DMS114 treated with DMSO at 0.1 percent for 48 hours (cell line): ENCODE results near the gene KCTD11.
"Not testable (repeated sequence)": the region's sequence is repeated elsewhere in the genome, so short reads cannot be mapped to it uniquely, and the experiment has no call there.

ENCODE experiments used
- DNase-seq: peaks from one replicate; lab custom pipeline; 2025; ENCODE audit not compliant: unreplicated experiment; lab: John Stamatoyannopoulos, UW

The KCTD11 gene

GRCh38 chr17:7322520-7323194, 29.3 kb upstream of the KCTD11 start:
- DNase-seq = no peak

- no peak for DNase-seq
Observed at GRCh38 chr17:7323731-7324437, 28.1 kb upstream of the KCTD11 start.

- DNase-seq = no peak
Observed at GRCh38 chr17:7324438-7324779, 27.6 kb upstream of the KCTD11 start.

GRCh38 chr17:7325031-7325528, 26.9 kb upstream of the KCTD11 start:
- no peak for DNase-seq

- DNase-seq = no peak
Observed at GRCh38 chr17:7326186-7326585, 25.8 kb upstream of the KCTD11 start.

GRCh38 chr17:7327056-7327455, 24.9 kb upstream of the KCTD11 start:
- no peak for DNase-seq

GRCh38 chr17:7327501-7327900, 24.5 kb upstream of the KCTD11 start:
- DNase-seq = no peak

GRCh38 chr17:7328009-7328408, 24.0 kb upstream of the KCTD11 start:
- DNase-seq = no peak

- no peak for DNase-seq
Observed at GRCh38 chr17:7328840-7329373, 23.1 kb upstream of the KCTD11 start, which contains the start of gene NEURL4. TSS of gene NEURL4 (minus strand) at chr17:7329335. CDS start at chr17:7329312, 23 bp downstream.

GRCh38 chr17:7329374-7329996, 22.5 kb upstream of the KCTD11 start:
- DNase-seq = peak; percentile 95

- DNase-seq = peak; percentile 70
Observed at GRCh38 chr17:7329997-7330637, 21.8 kb upstream of the KCTD11 start.

- DNase-seq = no peak
Observed at GRCh38 chr17:7330638-7331015, 21.3 kb upstream of the KCTD11 start.

GRCh38 chr17:7332111-7332510, 19.9 kb upstream of the KCTD11 start:
- DNase-seq = no peak

GRCh38 chr17:7332600-7333069, 19.3 kb upstream of the KCTD11 start:
- not testable (repeated sequence) for DNase-seq

- no peak for DNase-seq
Observed at GRCh38 chr17:7334938-7335538, 16.9 kb upstream of the KCTD11 start.

GRCh38 chr17:7335765-7336164, 16.2 kb upstream of the KCTD11 start:
- not testable (repeated sequence) for DNase-seq

GRCh38 chr17:7336240-7337175, 15.5 kb upstream of the KCTD11 start, which contains the start of gene ACAP1:
TSS of gene ACAP1 (plus strand) at chr17:7336529. CDS start at chr17:7336735, 206 bp downstream.
- DNase-seq = no peak

GRCh38 chr17:7337600-7337999, 14.4 kb upstream of the KCTD11 start:
- not testable (repeated sequence) for DNase-seq

- DNase-seq = no peak
Observed at GRCh38 chr17:7340179-7340578, 11.8 kb upstream of the KCTD11 start.

- DNase-seq = no peak
Observed at GRCh38 chr17:7341842-7342241, 10.1 kb upstream of the KCTD11 start.
